HepG2 (cell line): ENCODE measurements around the gene PLEKHG2. TPM values are rescaled to one million over a fixed set of nuclear protein-coding genes. Genes with fewer than 3 reads are reported as not detected.

Source experiments
- ASH2L ChIP-seq: fragments of 300-600, 200-600 bp; sonication (generic); IDR thresholded peaks from 2 replicates; pipeline ENCODE4 v1.7.0; 2017; ENCODE audit warnings: low read depth, mild to moderate bottlenecking, moderate library complexity, mixed read lengths, low read length; ENCODE audit not compliant: insufficient read length
- HMGA1 ChIP-seq: sonication (generic); formaldehyde crosslinking; conservative IDR thresholded peaks from 2 replicates; pipeline ENCODE4 v1.4.0; 2020; ENCODE audit warnings: missing genetic modification reagents
- HNRNPL ChIP-seq: fragments of 200-400 bp; formaldehyde crosslinking; IDR thresholded peaks from 2 replicates; pipeline ENCODE4 v1.6.1; 2017; ENCODE audit warnings: mild to moderate bottlenecking, low read depth, low read length
- KLF6 ChIP-seq: IDR thresholded peaks from 2 replicates; pipeline ENCODE4 v1.8.0; 2016; ENCODE audit warnings: missing biosample characterization, missing genetic modification reagents
- MBD4 ChIP-seq: IDR thresholded peaks from 2 replicates; pipeline ENCODE4 v1.6.1; 2012; ENCODE audit warnings: low read length, inconsistent platforms, borderline replicate concordance
- MZF1 ChIP-seq: sonication (generic); formaldehyde crosslinking; IDR thresholded peaks from 2 replicates; pipeline ENCODE4 v1.8.1; 2023; ENCODE audit warnings: mild to moderate bottlenecking, missing genetic modification reagents, borderline replicate concordance
- NONO ChIP-seq, 2 experiments: fragments of 450-650 bp in 1 of 2; sonication (generic) in 1 of 2; formaldehyde crosslinking in 1 of 2; IDR thresholded peaks in 1 of 2; conservative IDR thresholded peaks in 1 of 2; 2 replicates each; pipeline versions ENCODE4 v1.6.1 to v1.8.0; 2017 to 2022; ENCODE audit warnings: mild to moderate bottlenecking in 1 of 2, missing genetic modification reagents in 1 of 2, moderate library complexity in 1 of 2
- PHF21A ChIP-seq: sonication (generic); formaldehyde crosslinking; IDR thresholded peaks from 2 replicates; pipeline ENCODE4 v1.5.0; 2020; ENCODE audit warnings: mild to moderate bottlenecking, missing genetic modification reagents
- SNAPC4 ChIP-seq: sonication (generic); formaldehyde crosslinking; IDR thresholded peaks from 2 replicates; pipeline ENCODE4 v1.4.0; 2020; ENCODE audit warnings: mild to moderate bottlenecking, missing genetic modification reagents
- TFE3 ChIP-seq: IDR thresholded peaks from 2 replicates; pipeline ENCODE4 v1.6.1; 2016
- TMF1 ChIP-seq: sonication (generic); formaldehyde crosslinking; IDR thresholded peaks from 2 replicates; pipeline ENCODE4 v1.8.1; 2022; ENCODE audit warnings: low read depth, missing genetic modification reagents
- ZC3H4 ChIP-seq: sonication (generic); formaldehyde crosslinking; IDR thresholded peaks from 2 replicates; pipeline ENCODE4 v1.4.0; 2020; ENCODE audit warnings: missing genetic modification reagents, borderline replicate concordance
- ZKSCAN8 ChIP-seq: IDR thresholded peaks from 2 replicates; pipeline ENCODE4 v1.6.1; 2016; ENCODE audit warnings: borderline replicate concordance, missing genetic modification reagents, missing compliant biosample characterization
- ZNF256 ChIP-seq: sonication (generic); formaldehyde crosslinking; conservative IDR thresholded peaks from 2 replicates; pipeline ENCODE4 v1.4.0; 2020; ENCODE audit warnings: missing genetic modification reagents
- ZNF616 ChIP-seq: sonication (generic); formaldehyde crosslinking; IDR thresholded peaks from 2 replicates; pipeline ENCODE4 v1.5.0; 2020; ENCODE audit warnings: low read depth, mild to moderate bottlenecking, missing genetic modification reagents
- ZNF788 ChIP-seq: sonication (generic); formaldehyde crosslinking; IDR thresholded peaks from 2 replicates; pipeline ENCODE4 v1.5.0; 2020; ENCODE audit warnings: mild to moderate bottlenecking, missing genetic modification reagents, borderline replicate concordance
- ZSCAN25 ChIP-seq: sonication (generic); formaldehyde crosslinking; IDR thresholded peaks from 2 replicates; pipeline ENCODE4 v1.8.0; 2022; ENCODE audit warnings: mild to moderate bottlenecking, missing genetic modification reagents
- ZSCAN30 ChIP-seq: sonication (generic); formaldehyde crosslinking; IDR thresholded peaks from 2 replicates; pipeline ENCODE4 v1.5.0; 2020; ENCODE audit warnings: mild to moderate bottlenecking, missing genetic modification reagents
- polyA plus RNA-seq, 8 experiments: library from polyadenylated mRNA; depleted of rRNA in 3 of 8; stranded (reverse) in 7 of 8; unstranded in 1 of 8; fragments of >200 nt; fragmentation: Illumina TruSeq in 4 of 8; extraction: Trizol in 4 of 8; gene quantifications; 2 replicates each; pipeline versions ENCODE4 v1.2.1 to v1.2.3, GENCODE V29; 2011 to 2016; ENCODE audit warnings: low read depth in 4 of 8, missing spikeins in 1 of 8, mixed read lengths in 1 of 8; ENCODE audit not compliant: insufficient read depth in 1 of 8
- total RNA-seq, 5 experiments: library from RNA; depleted of rRNA; stranded (reverse); fragments of >200 nt; fragmentation: Illumina TruSeq; extraction: Trizol; gene quantifications; 2 replicates each; pipeline ENCODE4 v1.2.3, GENCODE V29; 2016; ENCODE audit warnings: low read depth in 1 of 5
- TF ChIP-seq, protein P1 (sequence below): sonication (generic); formaldehyde crosslinking; IDR thresholded peaks from 2 replicates; pipeline ENCODE4 v1.4.0; 2020; ENCODE audit warnings: missing genetic modification reagents

The PLEKHG2 gene
- total and polyA plus RNA-seq, 2 of the 13 experiments (the other 11 are each of a cell fraction or from before 2014, with no cell fraction given), result 3.6 to 6.8 TPM

DNA sequence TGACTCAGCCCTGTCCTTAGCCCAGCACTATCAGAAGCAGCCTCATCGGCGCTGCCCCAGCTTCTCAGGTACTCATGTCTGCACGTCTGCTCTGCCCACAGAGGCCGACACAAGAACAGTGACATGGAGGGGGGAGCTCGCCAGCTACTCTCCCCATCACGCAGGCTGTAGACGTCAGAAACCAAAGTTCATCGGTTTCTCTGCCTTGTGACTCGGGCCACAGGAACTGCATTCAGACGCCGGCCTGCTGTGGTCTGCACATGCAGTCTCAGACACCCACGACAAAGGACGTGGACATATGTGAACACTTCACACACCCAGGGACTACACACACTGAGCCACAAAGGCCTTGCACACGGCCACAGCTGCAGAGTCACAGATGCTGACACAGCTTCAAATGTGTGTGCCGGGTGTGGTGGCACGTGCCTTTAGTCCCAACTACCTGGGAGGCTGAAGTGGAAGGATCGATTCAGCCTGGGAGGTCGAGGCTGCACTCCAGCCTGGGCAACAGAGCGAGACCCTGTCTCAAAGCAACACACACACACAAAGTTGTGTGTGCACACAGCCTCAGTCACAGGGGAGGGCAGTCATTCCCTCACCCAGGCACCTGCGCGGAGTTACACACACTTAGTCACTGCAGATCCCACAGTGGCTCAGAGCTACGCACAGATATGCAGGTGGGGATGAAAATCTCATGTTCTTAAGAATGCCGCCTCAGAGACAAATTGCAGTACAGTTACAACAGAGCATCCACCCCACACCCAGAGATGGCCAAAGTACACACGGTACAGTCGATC, 10.7 kb upstream of the PLEKHG2 start (continued):
- TF ChIP-seq, protein P1, sequence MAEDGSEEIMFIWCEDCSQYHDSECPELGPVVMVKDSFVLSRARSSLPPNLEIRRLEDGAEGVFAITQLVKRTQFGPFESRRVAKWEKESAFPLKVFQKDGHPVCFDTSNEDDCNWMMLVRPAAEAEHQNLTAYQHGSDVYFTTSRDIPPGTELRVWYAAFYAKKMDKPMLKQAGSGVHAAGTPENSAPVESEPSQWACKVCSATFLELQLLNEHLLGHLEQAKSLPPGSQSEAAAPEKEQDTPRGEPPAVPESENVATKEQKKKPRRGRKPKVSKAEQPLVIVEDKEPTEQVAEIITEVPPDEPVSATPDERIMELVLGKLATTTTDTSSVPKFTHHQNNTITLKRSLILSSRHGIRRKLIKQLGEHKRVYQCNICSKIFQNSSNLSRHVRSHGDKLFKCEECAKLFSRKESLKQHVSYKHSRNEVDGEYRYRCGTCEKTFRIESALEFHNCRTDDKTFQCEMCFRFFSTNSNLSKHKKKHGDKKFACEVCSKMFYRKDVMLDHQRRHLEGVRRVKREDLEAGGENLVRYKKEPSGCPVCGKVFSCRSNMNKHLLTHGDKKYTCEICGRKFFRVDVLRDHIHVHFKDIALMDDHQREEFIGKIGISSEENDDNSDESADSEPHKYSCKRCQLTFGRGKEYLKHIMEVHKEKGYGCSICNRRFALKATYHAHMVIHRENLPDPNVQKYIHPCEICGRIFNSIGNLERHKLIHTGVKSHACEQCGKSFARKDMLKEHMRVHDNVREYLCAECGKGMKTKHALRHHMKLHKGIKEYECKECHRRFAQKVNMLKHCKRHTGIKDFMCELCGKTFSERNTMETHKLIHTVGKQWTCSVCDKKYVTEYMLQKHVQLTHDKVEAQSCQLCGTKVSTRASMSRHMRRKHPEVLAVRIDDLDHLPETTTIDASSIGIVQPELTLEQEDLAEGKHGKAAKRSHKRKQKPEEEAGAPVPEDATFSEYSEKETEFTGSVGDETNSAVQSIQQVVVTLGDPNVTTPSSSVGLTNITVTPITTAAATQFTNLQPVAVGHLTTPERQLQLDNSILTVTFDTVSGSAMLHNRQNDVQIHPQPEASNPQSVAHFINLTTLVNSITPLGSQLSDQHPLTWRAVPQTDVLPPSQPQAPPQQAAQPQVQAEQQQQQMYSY (CRISPR knock-in tag), result no peak
- TF ChIP-seq SNAPC4, result peak; percentile 79; the same call in 1 of the 2 replicates
- peak; percentile 99 for TF ChIP-seq TFE3 (CRISPR knock-in tag)
- peak; percentile 82; the same call in 1 of the 2 replicates for TF ChIP-seq KLF6 (CRISPR knock-in tag)
- no peak for TF ChIP-seq MZF1
- no peak for TF ChIP-seq ZKSCAN8
- peak; percentile 86 for TF ChIP-seq ZSCAN25 (CRISPR knock-in tag)
- TF ChIP-seq NONO (IDR thresholded peaks at IDR 0.05), result no peak
- TF ChIP-seq NONO (CRISPR knock-in tag; conservative IDR thresholded peaks at IDR 0.05), result peak; percentile 72
- peak; percentile 92 for TF ChIP-seq PHF21A (CRISPR knock-in tag)
- TF ChIP-seq TMF1, result peak; percentile 89
- peak; percentile 87 for TF ChIP-seq ASH2L
- peak; percentile 67; the same call in 1 of the 2 replicates for TF ChIP-seq ZNF616 (CRISPR knock-in tag)
- no peak for TF ChIP-seq MBD4
- TF ChIP-seq ZSCAN30 (CRISPR knock-in tag), result no peak
- TF ChIP-seq HMGA1 (CRISPR knock-in tag), result no peak
- no peak for TF ChIP-seq ZNF256 (CRISPR knock-in tag)
- peak; percentile 79 for TF ChIP-seq ZNF788 (CRISPR knock-in tag)
- TF ChIP-seq HNRNPL, result peak; percentile 87
- TF ChIP-seq ZC3H4, result peak; percentile 80; the same call in 1 of the 2 replicates
